ENCODE results near the gene TCEA2. TPM values are rescaled to one million over a fixed set of nuclear protein-coding genes. Genes with fewer than 3 reads are reported as not detected.

Gene TCEA2
- total RNA-seq, result 32.6 TPM

GRCh38 chr20:64062596-64063388, at the start of gene TCEA2:
Gene TCEA2, plus strand, starts transcription at chr20:64063198. Its CDS starts 115 bp downstream, at chr20:64063313.
- peak; percentile 77 to 94 (median 92) for DNase-seq (ENCODE audit: low read depth in 2 of 3, low spot score in 2 of 3)

GRCh38 chr20:64015635-64016034, 47.4 kb upstream of the TCEA2 start:
- no peak for DNase-seq (ENCODE audit: low read depth in 2 of 3, low spot score in 2 of 3)

- no peak for DNase-seq (ENCODE audit: low read depth in 2 of 3, low spot score in 2 of 3)
Measured at GRCh38 chr20:64021124-64021975, 41.6 kb upstream of the TCEA2 start.

DNA sequence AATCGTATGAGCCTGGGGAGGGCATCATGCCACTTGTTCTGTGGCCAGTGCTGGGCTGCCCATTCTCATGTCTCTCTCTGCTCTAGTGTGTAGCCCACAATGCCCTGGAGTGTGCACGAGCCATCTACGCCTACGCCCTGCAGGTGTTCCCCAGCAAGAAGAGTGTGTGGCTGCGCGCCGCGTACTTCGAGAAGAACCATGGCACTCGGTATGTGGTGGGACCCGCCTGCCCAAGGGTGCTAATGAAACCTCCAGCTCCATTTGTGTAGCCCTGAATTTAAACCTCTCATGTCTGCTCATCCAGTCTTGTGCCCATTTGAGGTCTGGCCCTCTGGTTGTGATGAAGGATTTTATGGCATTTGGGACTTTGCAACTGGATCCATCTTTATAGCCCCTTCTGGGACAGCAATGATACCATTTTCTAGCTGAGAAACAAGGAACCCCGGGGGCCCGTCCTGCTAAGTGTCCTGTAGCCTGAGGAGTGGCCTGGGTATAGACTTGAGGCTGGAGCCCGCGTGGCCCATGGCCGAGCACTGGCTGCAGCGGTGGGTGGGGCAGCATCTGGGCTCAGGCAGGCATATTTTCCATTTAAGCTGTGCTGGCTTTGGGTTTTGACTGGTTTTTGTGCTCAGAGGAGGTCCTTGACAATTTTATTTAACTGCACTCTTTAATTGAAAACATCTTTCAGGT, 40.2 kb upstream of the TCEA2 start:
- no peak for DNase-seq (ENCODE audit: low read depth in 2 of 3, low spot score in 2 of 3)

GRCh38 chr20:64023361-64024140, 39.4 kb upstream of the TCEA2 start:
- no peak for DNase-seq (ENCODE audit: low read depth in 2 of 3, low spot score in 2 of 3)

DNA sequence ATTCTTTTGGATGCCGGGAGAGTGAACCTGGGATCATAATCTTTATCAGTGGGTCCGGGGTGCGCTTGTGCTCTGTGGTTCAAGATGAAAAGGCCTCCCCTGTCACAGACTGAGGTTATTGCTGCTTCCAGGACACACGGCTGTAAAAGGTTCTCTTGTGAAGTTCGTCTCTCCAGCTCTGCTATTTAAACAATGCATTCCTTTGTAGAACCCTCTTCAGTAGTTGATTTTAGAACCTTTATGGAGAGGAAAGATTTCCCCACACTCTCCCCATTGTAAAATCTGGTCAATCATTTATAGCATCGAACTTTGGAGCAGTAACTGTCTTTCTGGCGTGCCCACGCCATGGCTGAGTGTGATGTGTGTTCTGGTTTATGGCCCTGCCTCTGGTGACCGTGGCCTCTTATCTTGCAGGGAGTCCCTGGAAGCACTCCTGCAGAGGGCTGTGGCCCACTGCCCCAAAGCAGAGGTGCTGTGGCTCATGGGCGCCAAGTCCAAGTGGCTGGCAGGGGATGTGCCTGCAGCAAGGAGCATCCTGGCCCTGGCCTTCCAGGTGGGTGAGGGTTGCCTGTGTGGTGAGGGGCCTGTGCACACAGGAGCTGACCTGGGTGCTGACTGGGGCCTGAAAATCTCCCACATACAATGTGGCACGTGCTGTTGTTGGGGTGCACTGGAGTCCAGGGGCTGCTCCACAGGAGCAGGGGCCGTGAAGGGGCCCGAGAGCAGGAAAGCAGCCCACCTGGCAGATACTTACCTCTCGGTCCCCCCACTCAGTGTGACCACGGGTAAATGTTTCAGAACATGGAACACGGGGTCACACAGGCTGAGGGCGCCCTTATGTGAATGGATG, 38.6 kb upstream of the TCEA2 start:
- DNase-seq (ENCODE audit: low read depth in 2 of 3, low spot score in 2 of 3), result no peak

DNA sequence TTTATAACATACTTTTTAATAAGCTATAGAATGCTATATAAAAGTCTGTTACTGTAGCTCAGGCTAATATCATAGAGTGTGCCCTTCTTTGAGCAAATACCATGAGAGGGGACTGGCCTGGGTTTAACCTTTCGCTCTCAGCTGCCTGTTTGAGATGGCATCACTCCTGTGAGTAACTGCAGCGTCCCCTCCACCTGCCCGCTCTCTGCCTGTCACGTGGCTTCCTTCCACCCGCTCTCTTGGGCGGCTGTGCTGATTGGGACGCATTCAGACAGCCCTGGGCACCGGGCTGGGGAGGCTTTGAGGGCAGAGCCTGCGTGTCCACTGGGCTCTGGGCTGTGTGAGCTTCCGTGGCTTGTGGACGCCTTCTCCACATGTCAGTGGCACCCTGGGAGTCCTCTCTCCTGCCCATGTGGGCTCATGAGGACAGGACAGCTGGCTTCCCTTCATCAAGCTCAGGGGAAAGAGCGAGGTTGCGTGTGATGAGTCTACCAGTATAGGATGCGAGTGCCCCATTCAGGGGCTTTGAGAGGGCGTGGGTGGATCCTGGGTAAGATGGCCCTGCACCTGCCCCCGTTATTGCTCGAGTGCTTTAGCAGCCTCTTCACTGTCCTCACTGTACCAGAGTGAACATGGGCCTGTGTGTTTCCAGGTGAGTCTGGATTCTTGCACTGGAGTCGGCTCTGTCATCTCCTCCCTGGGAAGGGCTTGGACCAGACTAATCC, 37.7 kb upstream of the TCEA2 start:
- DNase-seq (ENCODE audit: low read depth in 2 of 3, low spot score in 2 of 3), result no peak

- no peak for DNase-seq (ENCODE audit: low read depth in 2 of 3, low spot score in 2 of 3)
Measured at GRCh38 chr20:64025826-64026412, 37.1 kb upstream of the TCEA2 start.

GRCh38 chr20:64027981-64028685, 34.9 kb upstream of the TCEA2 start:
- no peak for DNase-seq (ENCODE audit: low read depth in 2 of 3, low spot score in 2 of 3)

DNA sequence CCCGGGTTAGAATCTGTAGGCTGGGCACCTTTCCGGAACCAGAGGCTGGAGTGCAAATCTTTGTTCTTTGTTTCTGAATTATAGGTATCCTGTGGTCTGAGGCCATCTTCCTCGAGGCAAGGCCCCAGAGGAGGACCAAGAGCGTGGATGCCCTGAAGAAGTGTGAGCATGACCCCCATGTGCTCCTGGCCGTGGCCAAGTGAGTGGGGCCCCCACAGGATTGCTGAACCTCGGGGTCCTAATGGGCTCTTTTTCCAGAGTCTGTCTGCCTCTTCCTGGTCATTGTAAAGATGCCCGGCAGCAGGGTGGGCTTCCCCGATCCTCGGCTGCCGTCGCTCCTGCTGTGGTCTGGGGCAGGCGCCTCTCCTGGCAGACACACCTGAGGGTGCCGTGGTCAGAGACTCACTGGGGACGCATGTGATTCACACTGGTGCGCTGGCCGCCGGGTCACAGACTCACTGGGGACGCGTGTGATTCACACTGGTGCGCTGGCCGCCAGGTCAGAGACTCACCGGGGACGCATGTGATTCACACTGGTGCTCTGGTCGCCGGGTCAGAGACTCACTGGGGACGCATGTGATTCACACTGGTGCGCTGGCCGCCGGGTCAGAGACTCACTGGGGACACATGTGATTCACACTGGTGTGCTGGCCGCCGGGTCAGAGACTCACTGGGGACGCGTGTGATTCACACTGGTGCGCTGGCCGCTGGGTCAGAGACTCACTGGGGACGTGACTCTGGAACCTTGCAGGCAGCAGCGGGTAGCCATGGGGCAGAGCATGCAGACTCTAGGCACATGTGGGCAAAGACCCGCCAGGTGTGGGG, 33.5 kb upstream of the TCEA2 start:
- DNase-seq (ENCODE audit: low read depth in 2 of 3, low spot score in 2 of 3), result no peak

DNA sequence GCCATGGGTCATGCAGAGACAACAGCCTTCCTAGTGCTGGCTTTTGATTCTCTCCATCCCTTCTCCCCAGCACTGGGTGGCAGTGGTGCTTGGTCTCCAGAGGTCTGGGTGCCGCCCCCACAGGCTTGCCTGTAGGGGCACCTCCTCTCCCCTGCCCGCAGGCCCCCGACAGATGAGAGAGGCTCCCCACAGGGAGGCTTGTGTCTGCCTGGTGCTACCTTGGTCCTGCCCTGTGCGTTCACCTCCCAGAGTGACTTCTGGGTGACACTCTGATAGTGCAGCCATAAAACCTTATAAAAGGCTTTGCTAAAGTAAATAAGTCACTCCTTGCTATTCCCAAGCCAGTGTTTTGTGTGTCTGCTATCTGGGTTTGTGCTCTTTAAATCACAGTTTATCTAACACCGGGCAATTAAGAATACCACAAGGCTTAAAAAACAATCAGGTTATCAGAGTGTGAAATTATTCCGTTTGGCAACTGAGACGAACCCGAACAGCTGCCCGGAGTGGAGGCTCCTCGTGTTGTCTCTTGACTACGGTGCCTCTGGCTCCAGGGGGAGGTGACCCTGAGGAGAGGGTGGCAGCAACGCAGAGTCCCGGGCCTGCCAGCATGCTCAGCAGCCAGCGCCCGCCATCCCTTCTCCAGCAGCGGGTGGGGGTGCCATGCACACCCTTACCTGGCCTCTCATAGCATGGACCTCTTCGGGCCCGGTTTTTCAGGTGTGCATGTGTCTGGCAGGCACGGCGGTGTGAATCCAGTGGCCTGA, 32.4 kb upstream of the TCEA2 start:
- DNase-seq (ENCODE audit: low read depth in 2 of 3, low spot score in 2 of 3), result no peak

DNA sequence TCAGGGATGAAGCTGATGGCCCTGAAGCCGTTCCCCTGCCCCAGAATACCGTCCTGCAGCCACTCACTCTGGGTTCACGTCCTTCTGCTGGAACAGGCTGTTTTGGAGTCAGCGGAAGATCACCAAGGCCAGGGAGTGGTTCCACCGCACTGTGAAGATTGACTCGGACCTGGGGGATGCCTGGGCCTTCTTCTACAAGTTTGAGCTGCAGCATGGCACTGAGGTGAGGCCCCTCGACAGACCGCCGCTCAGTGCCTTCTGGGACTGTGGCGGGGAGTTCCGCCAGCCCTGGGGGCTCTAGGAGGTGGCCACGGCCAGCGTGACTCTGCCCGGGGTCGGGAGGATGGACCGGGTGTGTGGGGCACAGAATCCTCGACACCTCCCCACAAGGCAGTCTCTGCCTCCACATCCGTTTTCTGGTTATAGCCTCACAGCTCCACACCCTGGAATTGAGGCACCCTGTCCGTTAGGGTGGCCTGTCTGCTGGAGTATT, 31.1 kb upstream of the TCEA2 start:
- DNase-seq (ENCODE audit: low read depth in 2 of 3, low spot score in 2 of 3), result no peak

GRCh38 chr20:64032706-64033624, 30.0 kb upstream of the TCEA2 start:
- no peak for DNase-seq (ENCODE audit: low read depth in 2 of 3, low spot score in 2 of 3)

DNA sequence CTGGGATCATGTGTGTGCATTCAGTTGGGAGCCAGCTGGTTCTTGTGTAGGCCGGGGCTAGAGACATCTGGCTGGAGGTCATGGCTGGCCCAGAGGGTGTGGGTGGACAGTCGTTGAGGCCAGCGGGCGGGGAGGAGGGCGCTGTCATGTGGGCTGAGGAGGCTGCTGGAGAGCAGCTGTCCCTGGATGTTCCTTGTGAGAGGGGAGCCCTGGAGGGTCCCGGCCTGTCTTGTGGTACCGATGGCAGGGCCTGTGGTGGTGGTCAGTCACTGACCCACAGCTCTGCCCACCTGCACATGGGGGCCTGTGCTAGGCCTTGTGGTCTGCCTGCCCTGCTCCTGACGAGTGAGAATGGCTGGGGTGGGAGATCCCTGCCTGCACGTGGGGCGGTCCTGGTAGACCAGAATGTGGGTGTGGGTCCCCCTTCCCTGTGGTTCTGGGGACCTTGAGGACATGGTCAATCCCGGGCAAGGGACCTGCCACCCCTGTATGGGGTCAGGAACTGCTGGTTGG, 29.0 kb upstream of the TCEA2 start:
- DNase-seq (ENCODE audit: low read depth in 2 of 3, low spot score in 2 of 3), result no peak

All from hematopoietic multipotent progenitor cell (in vitro differentiated cells).